WTC11 (cell line): ENCODE results near the gene PDZRN3. TPM values are rescaled to one million over a fixed set of nuclear protein-coding genes. Genes with fewer than 3 reads are reported as not detected.

Experiments
- ATAC-seq: fragments of 200-7000 bp; cut with Tn5 transposase; 2 replicates; pipeline ENCODE4 v1.10.0; 2021; ENCODE audit warnings: mild to moderate bottlenecking, moderate library complexity
- CTCF ChIA-PET: fragments of 300-600 bp; sonication (Branson Sonifier 250); formaldehyde crosslinking; loops from one replicate; lab custom pipeline; 2021; ENCODE audit warnings: antibody characterized with exemption; lab: Charles Lee
- POLR2A ChIA-PET: fragments of 350-600 bp; sonication (Branson Sonifier 250); formaldehyde crosslinking; loops from one replicate; lab custom pipeline; 2021; ENCODE audit warnings: antibody characterized with exemption; lab: Charles Lee
- DNase-seq: peaks from one replicate; pipeline ENCODE4 v3.0.0; 2021; ENCODE audit warnings: low spot score
- H3K27ac Mint-ChIP-seq: 2 replicates; pipeline ENCODE4 v1.8.0; 2021; ENCODE audit warnings: mixed read lengths
- H3K27me3 Mint-ChIP-seq: 2 replicates; pipeline ENCODE4 v1.8.0; 2021; ENCODE audit warnings: low read depth, mild to moderate bottlenecking, moderate library complexity, mixed read lengths
- H3K36me3 Mint-ChIP-seq: 2 replicates; pipeline ENCODE4 v1.8.0; 2021; ENCODE audit warnings: mixed read lengths
- H3K4me1 Mint-ChIP-seq: 2 replicates; pipeline ENCODE4 v1.8.0; 2022; ENCODE audit warnings: mixed read lengths
- H3K4me3 Mint-ChIP-seq: 2 replicates; pipeline ENCODE4 v1.8.0; 2021; ENCODE audit warnings: mild to moderate bottlenecking, moderate library complexity, mixed read lengths
- H3K9me3 Mint-ChIP-seq: 2 replicates; pipeline ENCODE4 v1.8.0; 2021; ENCODE audit warnings: mixed read lengths
- AFF4 ChIP-seq: sonication (generic); formaldehyde crosslinking; IDR thresholded peaks from 2 replicates; pipeline ENCODE4 v1.8.1; 2023; ENCODE audit warnings: mild to moderate bottlenecking, missing genetic modification reagents, borderline replicate concordance
- ATF3 ChIP-seq: sonication (generic); formaldehyde crosslinking; conservative IDR thresholded peaks from 2 replicates; pipeline ENCODE4 v1.8.1; 2022; ENCODE audit warnings: mild to moderate bottlenecking, missing genetic modification reagents
- ATF6 ChIP-seq: sonication (generic); formaldehyde crosslinking; IDR thresholded peaks from 2 replicates; pipeline ENCODE4 v1.8.1; 2023; ENCODE audit warnings: mild to moderate bottlenecking, missing genetic modification reagents
- CBFB ChIP-seq: sonication (generic); formaldehyde crosslinking; IDR thresholded peaks from 2 replicates; pipeline ENCODE4 v1.8.1; 2022; ENCODE audit warnings: mild to moderate bottlenecking, low read depth, missing genetic modification reagents
- ERG ChIP-seq: fragments of 250-450 bp; sonication (Bioruptor Pico); IDR thresholded peaks from 2 replicates; pipeline ENCODE4 v1.8.0; 2021; ENCODE audit warnings: mild to moderate bottlenecking
- ETV6 ChIP-seq: sonication (generic); formaldehyde crosslinking; IDR thresholded peaks from 2 replicates; pipeline ENCODE4 v1.8.1; 2022; ENCODE audit warnings: mild to moderate bottlenecking, missing genetic modification reagents
- FOXJ3 ChIP-seq: sonication (generic); formaldehyde crosslinking; IDR thresholded peaks from 2 replicates; pipeline ENCODE4 v1.9.0; 2021; ENCODE audit warnings: missing genetic modification reagents, mild to moderate bottlenecking, borderline replicate concordance
- KAT7 ChIP-seq: sonication (generic); formaldehyde crosslinking; IDR thresholded peaks from 2 replicates; pipeline ENCODE4 v1.8.1; 2023; ENCODE audit warnings: missing genetic modification reagents, mild to moderate bottlenecking, borderline replicate concordance
- RELA ChIP-seq: sonication (generic); formaldehyde crosslinking; IDR thresholded peaks from 2 replicates; pipeline ENCODE4 v1.8.1; 2022; ENCODE audit warnings: missing genetic modification reagents, mild to moderate bottlenecking, borderline replicate concordance
- SOX15 ChIP-seq: fragments of 250-450 bp; sonication (Bioruptor Pico); IDR thresholded peaks from 2 replicates; pipeline ENCODE4 v1.9.0; 2021; ENCODE audit warnings: mild to moderate bottlenecking
- TP53 ChIP-seq: sonication (generic); formaldehyde crosslinking; IDR thresholded peaks from 2 replicates; pipeline ENCODE4 v1.8.1; 2023; ENCODE audit warnings: mild to moderate bottlenecking, missing genetic modification reagents
- USF2 ChIP-seq: sonication (generic); formaldehyde crosslinking; IDR thresholded peaks from 2 replicates; pipeline ENCODE4 v1.8.1; 2023; ENCODE audit warnings: mild to moderate bottlenecking, missing genetic modification reagents, moderate library complexity
- ZBTB21 ChIP-seq: sonication (generic); formaldehyde crosslinking; IDR thresholded peaks from 2 replicates; pipeline ENCODE4 v1.8.1; 2023; ENCODE audit warnings: mild to moderate bottlenecking, missing genetic modification reagents, borderline replicate concordance
- ZNF121 ChIP-seq: sonication (generic); formaldehyde crosslinking; IDR thresholded peaks from 2 replicates; pipeline ENCODE4 v1.8.0; 2023; ENCODE audit warnings: missing genetic modification reagents
- ZNF138 ChIP-seq: sonication (generic); formaldehyde crosslinking; conservative IDR thresholded peaks from 2 replicates; pipeline ENCODE4 v1.8.1; 2022; ENCODE audit warnings: mild to moderate bottlenecking, moderate library complexity, missing genetic modification reagents
- ZNF232 ChIP-seq: sonication (generic); formaldehyde crosslinking; IDR thresholded peaks from 2 replicates; pipeline ENCODE4 v1.8.0; 2022; ENCODE audit warnings: mild to moderate bottlenecking, missing genetic modification reagents
- ZNF423 ChIP-seq: fragments of 250-450 bp; sonication (Bioruptor Pico); IDR thresholded peaks from 2 replicates; pipeline ENCODE4 v2.1.2; 2022; ENCODE audit warnings: mild to moderate bottlenecking, moderate library complexity
- ZNF671 ChIP-seq: fragments of 250-450 bp; sonication (Bioruptor Pico); IDR thresholded peaks from 2 replicates; pipeline ENCODE4 v1.8.0; 2021; ENCODE audit warnings: mild to moderate bottlenecking
- total RNA-seq: library from RNA; stranded (reverse); gene quantifications from 3 replicates; pipeline ENCODE4 v1.2.3, GENCODE V29; 2021
- TF ChIP-seq, protein P1 (sequence below): sonication (generic); formaldehyde crosslinking; IDR thresholded peaks from 2 replicates; pipeline ENCODE4 v1.8.0; 2022; ENCODE audit warnings: mild to moderate bottlenecking, missing genetic modification reagents
- TF ChIP-seq, protein P2 (sequence below): sonication (generic); formaldehyde crosslinking; IDR thresholded peaks from 2 replicates; pipeline ENCODE4 v1.8.1; 2022; ENCODE audit warnings: mild to moderate bottlenecking, missing genetic modification reagents, moderate library complexity, borderline replicate concordance

The PDZRN3 gene
- total RNA-seq, 1 experiment from 2014 or later: 9.5 TPM

DNA sequence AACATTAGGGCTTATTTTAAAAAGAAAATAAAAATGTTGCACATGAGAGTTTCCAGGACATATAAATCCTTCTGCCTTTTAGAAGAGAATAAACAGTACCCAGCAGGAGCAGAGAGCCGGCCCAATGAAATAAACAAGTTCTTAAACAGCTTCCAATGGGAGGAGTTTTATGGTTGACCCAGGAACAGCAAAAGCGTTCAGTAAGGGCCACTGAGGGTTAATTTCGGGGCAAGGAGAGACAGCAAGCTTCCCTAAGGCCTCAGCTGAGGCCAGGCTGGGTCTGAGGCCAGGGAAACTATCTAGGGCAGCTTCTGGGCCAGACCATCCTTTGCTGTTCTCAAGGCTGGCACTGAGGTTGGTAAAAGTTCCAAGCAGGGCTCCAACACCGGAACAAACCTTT lies 3.4 kb downstream of the PDZRN3 start:
- peaks cover 33% of the 10 kb centered on the region for H3K4me1 Mint-ChIP-seq
- ATAC-seq: no peak
- no peaks in the 10 kb centered on the region for H3K36me3 Mint-ChIP-seq
- TF ChIP-seq ETV6 (CRISPR knock-in tag): no peak
- no peak for TF ChIP-seq ZBTB21 (CRISPR knock-in tag)
- no peak for TF ChIP-seq SOX15
- no peak for TF ChIP-seq ZNF423 (CRISPR knock-in tag)
- ChIA-PET POLR2A (interaction anchor here (1.2 kb wide), 1 partner anchor 18 kb away, joined by 3 read pairs; no protein-coding TSS in a partner anchor), CTCF (interaction anchor here (1.1 kb wide), 1 partner anchor 113 kb away, joined by 6 read pairs; no protein-coding TSS in a partner anchor)
- H3K9me3 Mint-ChIP-seq: no peaks in the 10 kb centered on the region
- no peak overlapping the region for H3K4me3 Mint-ChIP-seq
- no peak overlapping the region for H3K27ac Mint-ChIP-seq
- peaks cover 34% of the 10 kb centered on the region for H3K27me3 Mint-ChIP-seq
- no peak for DNase-seq

DNA sequence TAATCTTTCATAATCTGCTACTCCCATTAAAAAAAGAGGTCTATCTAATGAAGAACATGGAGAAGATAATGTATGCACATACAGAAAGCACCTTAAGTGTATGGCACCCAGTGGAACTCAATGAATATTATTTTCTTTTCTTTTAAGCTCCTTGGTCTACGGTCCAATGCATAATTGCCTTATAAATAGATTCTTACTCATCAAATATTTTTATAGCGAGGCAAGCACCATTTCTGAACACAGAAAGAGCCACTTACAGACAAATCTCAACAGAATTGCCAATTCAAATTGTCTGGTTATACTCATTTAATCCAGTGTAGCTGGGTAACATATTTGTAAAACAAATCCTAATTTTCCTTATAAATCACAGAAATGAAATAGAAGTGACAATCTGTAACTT lies 6.3 kb downstream of the PDZRN3 start:
- DNase-seq: no peak
- no peak overlapping the region for H3K27ac Mint-ChIP-seq
- POLR2A ChIA-PET: no interaction called here
- CTCF ChIA-PET: no interaction called here
- no peak overlapping the region for H3K4me3 Mint-ChIP-seq
- TF ChIP-seq ZNF121 (no peak), RELA (CRISPR knock-in tag) (no peak), AFF4 (CRISPR knock-in tag) (no peak), ERG (CRISPR knock-in tag) (no peak), KAT7 (no peak), CBFB (CRISPR knock-in tag) (no peak)
- TF ChIP-seq, all 79 proteins: peak for 0
- H3K36me3 Mint-ChIP-seq: no peaks in the 10 kb centered on the region
- H3K27me3 Mint-ChIP-seq: peaks cover 12% of the 10 kb centered on the region
- peaks cover 32% of the 10 kb centered on the region for H3K4me1 Mint-ChIP-seq
- ATAC-seq: no peak
- H3K9me3 Mint-ChIP-seq: no peaks in the 10 kb centered on the region

DNA sequence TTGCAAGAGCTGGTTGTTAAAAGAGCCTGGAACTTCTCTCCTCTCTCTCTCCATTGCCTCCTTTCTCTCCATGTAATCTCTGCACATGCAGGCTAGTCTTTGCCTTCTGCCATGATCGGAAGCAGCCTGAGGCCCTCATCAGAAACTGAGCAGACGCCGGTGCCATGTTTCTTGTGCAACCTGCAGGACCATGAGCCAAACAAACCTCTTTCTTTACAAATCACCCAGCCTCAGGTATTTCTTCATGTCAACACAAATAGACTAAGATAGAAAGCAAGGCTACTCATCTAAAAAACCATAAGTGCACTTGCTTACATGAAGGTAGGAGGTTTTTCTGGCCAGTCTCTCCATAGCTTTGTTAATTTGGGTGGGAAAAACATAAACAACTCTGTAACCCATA lies 8.7 kb downstream of the PDZRN3 start:
- H3K27ac Mint-ChIP-seq: no peak overlapping the region
- H3K4me3 Mint-ChIP-seq: no peak overlapping the region
- no peaks in the 10 kb centered on the region for H3K9me3 Mint-ChIP-seq
- H3K36me3 Mint-ChIP-seq: no peaks in the 10 kb centered on the region
- peaks cover 11% of the 10 kb centered on the region for H3K4me1 Mint-ChIP-seq
- DNase-seq (no peak), ATAC-seq (no peak)
- ChIA-PET CTCF (no interaction called here), POLR2A (no interaction called here)
- no peak for TF ChIP-seq ATF6 (CRISPR knock-in tag)
- TF ChIP-seq ZNF232 (CRISPR knock-in tag): no peak
- TF ChIP-seq ZNF121: no peak
- 0 out of 2 replicates have a peak, but pooled peaks cover 2% of the 10 kb centered on the region for H3K27me3 Mint-ChIP-seq

DNA sequence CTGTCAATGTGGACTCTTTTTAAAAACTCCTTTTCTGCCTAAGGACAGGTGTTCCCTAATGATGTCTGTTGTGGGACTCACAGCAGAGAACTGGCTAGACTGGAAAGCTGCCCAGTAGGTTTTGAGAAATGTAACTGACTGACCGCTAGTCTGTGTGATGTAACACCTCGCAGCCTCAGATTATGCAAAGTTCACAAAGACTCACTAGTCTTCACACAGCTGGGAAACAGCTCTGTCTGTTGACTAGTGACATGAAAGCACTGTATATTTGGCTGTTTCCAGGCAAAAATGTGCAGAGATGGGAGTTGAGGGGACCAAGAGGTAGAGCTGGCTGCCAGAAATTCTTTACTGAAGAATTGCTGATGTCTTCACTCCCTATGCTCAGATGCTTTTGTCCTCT lies 10.3 kb downstream of the PDZRN3 start:
- H3K4me3 Mint-ChIP-seq: no peak overlapping the region
- H3K4me1 Mint-ChIP-seq: peaks cover 11% of the 10 kb centered on the region
- DNase-seq: no peak
- H3K27ac Mint-ChIP-seq: no peak overlapping the region
- no peaks in the 10 kb centered on the region for H3K9me3 Mint-ChIP-seq
- H3K27me3 Mint-ChIP-seq: no peaks in the 10 kb centered on the region
- ATAC-seq: no peak
- POLR2A ChIA-PET: no interaction called here
- CTCF ChIA-PET: interaction anchor here (2.1 kb wide), 1 partner anchor 9 kb away, joined by 6 read pairs; no protein-coding TSS in a partner anchor
- H3K36me3 Mint-ChIP-seq: no peaks in the 10 kb centered on the region
- TF ChIP-seq, protein P1, sequence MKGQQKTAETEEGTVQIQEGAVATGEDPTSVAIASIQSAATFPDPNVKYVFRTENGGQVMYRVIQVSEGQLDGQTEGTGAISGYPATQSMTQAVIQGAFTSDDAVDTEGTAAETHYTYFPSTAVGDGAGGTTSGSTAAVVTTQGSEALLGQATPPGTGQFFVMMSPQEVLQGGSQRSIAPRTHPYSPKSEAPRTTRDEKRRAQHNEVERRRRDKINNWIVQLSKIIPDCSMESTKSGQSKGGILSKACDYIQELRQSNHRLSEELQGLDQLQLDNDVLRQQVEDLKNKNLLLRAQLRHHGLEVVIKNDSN (CRISPR knock-in tag): no peak
- TF ChIP-seq ATF3 (CRISPR knock-in tag) (no peak), ZNF138 (CRISPR knock-in tag) (no peak), TP53 (no peak), ZNF671 (CRISPR knock-in tag) (no peak), SOX15 (no peak), RELA (CRISPR knock-in tag) (no peak), FOXJ3 (CRISPR knock-in tag) (no peak), USF2 (CRISPR knock-in tag) (no peak)
- TF ChIP-seq, protein P2, sequence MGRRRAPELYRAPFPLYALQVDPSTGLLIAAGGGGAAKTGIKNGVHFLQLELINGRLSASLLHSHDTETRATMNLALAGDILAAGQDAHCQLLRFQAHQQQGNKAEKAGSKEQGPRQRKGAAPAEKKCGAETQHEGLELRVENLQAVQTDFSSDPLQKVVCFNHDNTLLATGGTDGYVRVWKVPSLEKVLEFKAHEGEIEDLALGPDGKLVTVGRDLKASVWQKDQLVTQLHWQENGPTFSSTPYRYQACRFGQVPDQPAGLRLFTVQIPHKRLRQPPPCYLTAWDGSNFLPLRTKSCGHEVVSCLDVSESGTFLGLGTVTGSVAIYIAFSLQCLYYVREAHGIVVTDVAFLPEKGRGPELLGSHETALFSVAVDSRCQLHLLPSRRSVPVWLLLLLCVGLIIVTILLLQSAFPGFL (CRISPR knock-in tag): no peak
